Measurements from ENCODE around the gene BEX2. TPM values are rescaled to one million over a fixed set of nuclear protein-coding genes. Genes with fewer than 3 reads are reported as not detected.
"Not testable (repeated sequence)": the region's sequence is repeated elsewhere in the genome, so short reads cannot be mapped to it uniquely, and the experiment has no call there.

The BEX2 gene
- polyA plus RNA-seq, 3 donors = 0.22 to 0.75 (median 0.66) TPM

- Histone ChIP-seq H3K27ac (ENCODE audit: low read depth in 1 of 2, low read length in 2 of 2) (no peak overlapping the region), H3K79me2 (ENCODE audit: insufficient read depth, low read length) (no peaks in the 10 kb centered on the region), H3K4me1 (ENCODE audit: control insufficient read depth in 1 of 2, insufficient read depth in 2 of 2, low read length in 2 of 2) (peaks cover 7% of the 10 kb centered on the region in 2 donors), H3K36me3 (replicated peaks in 1 of 2; ENCODE audit: control insufficient read depth in 1 of 2, insufficient read depth in 2 of 2, low read length in 2 of 2) (no peaks in the 10 kb centered on the region), H3K4me2 (replicated peaks; ENCODE audit: extremely low read depth, low read length, poor library complexity, severe bottlenecking) (peak overlapping the region; percentile 71), H2AFZ (ENCODE audit: insufficient read depth, low read depth, low read length, poor library complexity, severe bottlenecking) (peak overlapping the region; percentile 67), H3K27me3 (ENCODE audit: control insufficient read depth in 2 of 2, insufficient read depth in 2 of 2, low read length in 2 of 2) (peaks cover 2 to 10% of the 10 kb centered on the region in 2 donors), H3K9ac (ENCODE audit: insufficient read depth, low read length, poor library complexity, severe bottlenecking) (peak overlapping the region; percentile 51), H3K4me3 (replicated peaks in 1 of 3; ENCODE audit: low read depth in 2 of 3, low read length in 3 of 3) (peak overlapping the region; percentile 34 to 67 (median 41)), H3K9me3 (replicated peaks in 1 of 2; ENCODE audit: control insufficient read depth in 1 of 2, insufficient read depth in 1 of 2, low read length in 2 of 2) (no peaks in the 10 kb centered on the region), H4K20me1 (ENCODE audit: insufficient read depth, low read length) (no peaks in the 10 kb centered on the region)
- no peaks in the 10 kb centered on the region for H3K36me3 Mint-ChIP-seq
- peaks cover 6 to 18% (median 17%) of the 10 kb centered on the region in 3 donors for H3K27me3 Mint-ChIP-seq (ENCODE audit: low read depth in 3 of 3)
- WGBS (ENCODE audit: insufficient coverage) = 5% methylated on average over 11 of the region's 32 CpGs
- intact Hi-C loops (cut with micrococcal nuclease) = no loop called here
- TF ChIP-seq CTCF (IDR thresholded peaks at IDR 0.05) = no peak
- peak overlapping the region in 1 of 2 donors; percentile 57 for H3K4me3 Mint-ChIP-seq
- peaks cover 0 to 6% (median 0%) of the 10 kb centered on the region in 7 donors for H3K9me3 Mint-ChIP-seq
- DNase-seq = no peak
- no peak overlapping the region for H3K27ac Mint-ChIP-seq
- peaks cover 3% of the 10 kb centered on the region for H3K4me1 Mint-ChIP-seq
Observed at GRCh38 chrX:103309860-103310554, 783 bp downstream of the BEX2 start.

- H3K9ac ChIP-seq (ENCODE audit: insufficient read depth, low read length, poor library complexity, severe bottlenecking); H3K4me2 ChIP-seq (replicated peaks; ENCODE audit: extremely low read depth, low read length, poor library complexity, severe bottlenecking); H3K27ac Mint-ChIP-seq; H3K36me3 ChIP-seq (replicated peaks in 1 of 2; ENCODE audit: control insufficient read depth in 1 of 2, insufficient read depth in 2 of 2, low read length in 2 of 2); H3K79me2 ChIP-seq (ENCODE audit: insufficient read depth, low read length); H3K4me1 ChIP-seq (ENCODE audit: control insufficient read depth in 1 of 2, insufficient read depth in 2 of 2, low read length in 2 of 2); DNase-seq; H3K4me3 ChIP-seq (replicated peaks in 1 of 3; ENCODE audit: low read depth in 2 of 3, low read length in 3 of 3); H3K4me1 Mint-ChIP-seq; H3K27ac ChIP-seq (ENCODE audit: low read depth in 1 of 2, low read length in 2 of 2); H3K4me3 Mint-ChIP-seq; H3K9me3 Mint-ChIP-seq; H4K20me1 ChIP-seq (ENCODE audit: insufficient read depth, low read length); H2AFZ ChIP-seq (ENCODE audit: insufficient read depth, low read depth, low read length, poor library complexity, severe bottlenecking); intact Hi-C loops (cut with micrococcal nuclease); H3K36me3 Mint-ChIP-seq; H3K27me3 ChIP-seq (ENCODE audit: control insufficient read depth in 2 of 2, insufficient read depth in 2 of 2, low read length in 2 of 2); H3K9me3 ChIP-seq (replicated peaks in 1 of 2; ENCODE audit: control insufficient read depth in 1 of 2, insufficient read depth in 1 of 2, low read length in 2 of 2): not testable (repeated sequence)
- no CpG with 5 or more reads among the region's 4 CpGs for WGBS (ENCODE audit: insufficient coverage)
- peaks cover 3 to 13% (median 9%) of the 10 kb centered on the region in 3 donors for H3K27me3 Mint-ChIP-seq (ENCODE audit: low read depth in 3 of 3)
Observed at GRCh38 chrX:103305666-103306065, 5.1 kb downstream of the BEX2 start.

Measured in CD14-positive monocyte (primary cell).